Mucosa of descending colon (tissue), 3 donors: ENCODE measurements around the gene MYO18A. TPM values are rescaled to one million over a fixed set of nuclear protein-coding genes. Genes with fewer than 3 reads are reported as not detected.
A peak's percentile ranks its signal among the peaks of the same experiment; 100 is the strongest.

Experiments used
- ATAC-seq: fragments of 200-7000 bp; cut with Tn5 transposase; one replicate; pipeline ENCODE4 v1.9.1; 2020; ENCODE audit warnings: mild to moderate bottlenecking, moderate library complexity
- DNase-seq, 3 donors: peaks; one replicate each; pipeline ENCODE4 v3.0.0-alpha.2; 2020
- H3K36me3 ChIP-seq: fragments of 200-600 bp; one replicate; pipeline ENCODE4 v1.8.0; 2021; ENCODE audit warnings: low read depth, mild to moderate bottlenecking
- H3K4me1 ChIP-seq: fragments of 200-600 bp; one replicate; pipeline ENCODE4 v1.8.0; 2021; ENCODE audit warnings: low read depth, mild to moderate bottlenecking
- H3K4me3 ChIP-seq: fragments of 200-600 bp; one replicate; pipeline ENCODE4 v1.8.0; 2021; ENCODE audit warnings: mild to moderate bottlenecking
- H3K9me3 ChIP-seq: fragments of 200-600 bp; one replicate; pipeline ENCODE4 v1.8.0; 2021; ENCODE audit warnings: mild to moderate bottlenecking
- intact Hi-C, 2 donors: fragments of 100-400 bp; cut with DNase I in 1 of 2; cut with micrococcal nuclease in 1 of 2; formaldehyde crosslinking; loops; one replicate each; pipeline versions ENCODE4 v1.11.0 to v1.11.1; 2022; cut with DNase I, micrococcal nuclease
- total RNA-seq, 3 donors: library from RNA; stranded (reverse); fragmentation: NEBNext Ultra II Directional in 2 of 3; extraction: Animal tissue kit (Norgen Biotek cat#: 25700) in 2 of 3; gene quantifications; one replicate each; pipeline versions ENCODE4 v1.2.1 to v1.2.4, GENCODE V29; 2021 to 2023
- TF ChIP-seq, protein P1 (sequence below): fragments of 200-600 bp; IDR thresholded peaks from one replicate; pipeline ENCODE4 v1.8.0; 2022; ENCODE audit warnings: antibody characterized with exemption, mild to moderate bottlenecking
- donor health status: DM: no; HTN: no; CAD: no; lungs with moderate emphysema.
- donor health status: DM: no; HTN: no; CAD: no.
- donor health status: DM: no; HTN: yes; CAD: no.

Gene MYO18A
- total RNA-seq, 3 donors from 2014 or later, result 84.9 to 111 (median 93.3) TPM

DNA sequence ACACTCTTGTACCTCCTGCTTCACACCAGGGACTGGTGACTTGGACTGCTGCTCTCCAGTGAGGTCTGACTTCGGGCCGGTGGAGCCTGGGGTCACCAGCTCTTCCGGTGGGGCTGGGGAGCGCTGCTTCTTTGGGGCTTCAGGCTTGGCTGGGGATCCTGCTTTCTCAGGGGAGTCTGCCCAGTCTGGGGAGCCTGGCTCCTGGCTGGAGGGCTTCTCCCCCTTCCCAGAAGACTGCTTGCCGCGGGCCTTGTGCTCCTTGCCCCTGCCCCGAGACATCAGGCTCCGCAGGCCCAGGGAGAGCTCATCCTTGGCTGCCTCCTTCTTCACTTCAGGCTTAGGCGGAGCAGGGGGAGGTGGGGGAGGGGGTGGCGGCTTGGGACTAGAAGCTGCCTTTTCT is 52.4 kb downstream of the MYO18A start:
- no peak for DNase-seq
- ATAC-seq, result no peak
- intact Hi-C loops, result no loop called here
- Histone ChIP-seq H3K36me3 (no peaks in the 10 kb centered on the region), H3K4me1 (peaks cover 13% of the 10 kb centered on the region), H3K4me3 (no peak overlapping the region), H3K9me3 (no peaks in the 10 kb centered on the region)
- TF ChIP-seq, protein P1, sequence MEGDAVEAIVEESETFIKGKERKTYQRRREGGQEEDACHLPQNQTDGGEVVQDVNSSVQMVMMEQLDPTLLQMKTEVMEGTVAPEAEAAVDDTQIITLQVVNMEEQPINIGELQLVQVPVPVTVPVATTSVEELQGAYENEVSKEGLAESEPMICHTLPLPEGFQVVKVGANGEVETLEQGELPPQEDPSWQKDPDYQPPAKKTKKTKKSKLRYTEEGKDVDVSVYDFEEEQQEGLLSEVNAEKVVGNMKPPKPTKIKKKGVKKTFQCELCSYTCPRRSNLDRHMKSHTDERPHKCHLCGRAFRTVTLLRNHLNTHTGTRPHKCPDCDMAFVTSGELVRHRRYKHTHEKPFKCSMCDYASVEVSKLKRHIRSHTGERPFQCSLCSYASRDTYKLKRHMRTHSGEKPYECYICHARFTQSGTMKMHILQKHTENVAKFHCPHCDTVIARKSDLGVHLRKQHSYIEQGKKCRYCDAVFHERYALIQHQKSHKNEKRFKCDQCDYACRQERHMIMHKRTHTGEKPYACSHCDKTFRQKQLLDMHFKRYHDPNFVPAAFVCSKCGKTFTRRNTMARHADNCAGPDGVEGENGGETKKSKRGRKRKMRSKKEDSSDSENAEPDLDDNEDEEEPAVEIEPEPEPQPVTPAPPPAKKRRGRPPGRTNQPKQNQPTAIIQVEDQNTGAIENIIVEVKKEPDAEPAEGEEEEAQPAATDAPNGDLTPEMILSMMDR, result no peak

DNA sequence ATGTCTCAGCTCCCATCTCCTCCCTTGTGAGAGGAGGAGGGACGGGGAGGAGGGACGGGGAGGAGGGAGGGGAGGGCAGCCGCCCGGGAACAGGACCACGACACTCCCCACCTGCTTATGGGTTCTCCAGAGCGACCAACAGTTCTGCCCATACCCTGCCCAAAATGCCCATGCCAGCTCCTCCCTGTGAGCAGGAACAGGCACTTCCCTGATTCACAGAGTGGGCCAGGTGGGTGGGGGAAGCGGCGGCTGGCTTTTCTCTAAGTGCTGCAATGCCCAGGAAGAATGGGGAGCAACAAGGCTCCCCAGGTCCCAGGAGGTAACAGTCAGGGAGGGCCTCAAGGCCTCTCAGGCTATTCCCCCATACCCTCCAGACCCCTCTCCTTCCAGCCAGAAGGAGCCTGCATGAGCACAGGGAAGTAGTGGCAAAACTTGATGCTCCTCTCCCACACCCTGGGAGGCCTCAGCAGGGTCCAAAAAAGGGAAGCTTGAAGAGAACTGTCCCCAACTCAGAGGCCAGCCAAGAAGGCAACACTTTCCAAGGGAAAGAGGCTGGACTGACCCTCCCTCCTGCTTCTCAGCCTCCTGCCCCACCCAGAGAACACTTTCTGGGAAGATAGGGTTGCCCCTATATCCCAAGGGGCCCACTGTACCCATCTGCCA is 53.8 kb downstream of the MYO18A start:
- intact Hi-C loops, result no loop called here
- Histone ChIP-seq H3K36me3 (no peaks in the 10 kb centered on the region), H3K9me3 (no peaks in the 10 kb centered on the region), H3K4me3 (no peak overlapping the region), H3K4me1 (peaks cover 13% of the 10 kb centered on the region)
- TF ChIP-seq, protein P1, result no peak
- DNase-seq, result no peak
- ATAC-seq, result no peak

DNA sequence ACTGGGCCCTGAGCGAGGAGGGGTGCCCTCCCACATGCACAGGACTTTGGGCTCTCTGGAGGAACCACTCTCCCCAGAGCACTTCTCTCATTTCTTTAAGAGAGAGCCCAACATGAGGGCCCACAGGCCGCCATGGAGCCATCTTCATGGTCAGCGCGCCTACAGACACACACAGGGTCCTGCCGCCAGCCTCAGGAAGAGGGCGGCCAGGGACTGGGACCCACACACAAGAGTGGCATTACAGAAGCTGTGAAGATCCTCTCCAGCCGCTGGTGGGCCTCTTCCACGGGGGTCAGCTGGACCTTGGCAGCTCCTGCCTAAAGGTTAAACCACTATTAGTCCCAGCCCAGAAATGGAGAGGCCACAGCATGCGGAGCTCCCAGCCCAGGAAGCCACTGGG is 54.5 kb downstream of the MYO18A start:
- TF ChIP-seq, protein P1, result no peak
- intact Hi-C loops, result no loop called here
- peaks cover 13% of the 10 kb centered on the region for H3K4me1 ChIP-seq
- H3K9me3 ChIP-seq, result no peaks in the 10 kb centered on the region
- DNase-seq (no peak), ATAC-seq (no peak)
- no peaks in the 10 kb centered on the region for H3K36me3 ChIP-seq
- no peak overlapping the region for H3K4me3 ChIP-seq

DNA sequence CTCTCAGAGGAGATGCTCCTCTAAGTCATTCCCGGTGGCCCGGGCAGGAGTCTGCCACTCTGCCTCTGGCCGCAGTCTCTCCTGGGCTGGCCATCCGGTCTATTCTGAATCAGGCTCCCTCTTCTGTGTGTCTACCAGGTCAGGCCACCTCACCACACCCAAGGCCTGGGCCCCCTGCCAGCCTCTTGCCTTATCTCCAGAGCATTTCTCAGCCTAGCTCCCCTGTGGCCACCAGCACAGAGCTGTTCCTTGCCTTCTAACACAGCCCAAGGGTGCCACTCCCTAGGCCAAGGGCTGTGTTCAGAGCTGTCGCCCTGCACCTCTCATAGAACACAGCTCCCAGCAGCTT is 55.3 kb downstream of the MYO18A start:
- Histone ChIP-seq H3K4me1 (peaks cover 13% of the 10 kb centered on the region), H3K9me3 (no peaks in the 10 kb centered on the region), H3K36me3 (no peaks in the 10 kb centered on the region), H3K4me3 (no peak overlapping the region)
- DNase-seq (peak; percentile 84 to 87 (median 84)), ATAC-seq (peak; percentile 86)
- TF ChIP-seq, protein P1, result no peak
- intact Hi-C loops, result no loop called here

DNA sequence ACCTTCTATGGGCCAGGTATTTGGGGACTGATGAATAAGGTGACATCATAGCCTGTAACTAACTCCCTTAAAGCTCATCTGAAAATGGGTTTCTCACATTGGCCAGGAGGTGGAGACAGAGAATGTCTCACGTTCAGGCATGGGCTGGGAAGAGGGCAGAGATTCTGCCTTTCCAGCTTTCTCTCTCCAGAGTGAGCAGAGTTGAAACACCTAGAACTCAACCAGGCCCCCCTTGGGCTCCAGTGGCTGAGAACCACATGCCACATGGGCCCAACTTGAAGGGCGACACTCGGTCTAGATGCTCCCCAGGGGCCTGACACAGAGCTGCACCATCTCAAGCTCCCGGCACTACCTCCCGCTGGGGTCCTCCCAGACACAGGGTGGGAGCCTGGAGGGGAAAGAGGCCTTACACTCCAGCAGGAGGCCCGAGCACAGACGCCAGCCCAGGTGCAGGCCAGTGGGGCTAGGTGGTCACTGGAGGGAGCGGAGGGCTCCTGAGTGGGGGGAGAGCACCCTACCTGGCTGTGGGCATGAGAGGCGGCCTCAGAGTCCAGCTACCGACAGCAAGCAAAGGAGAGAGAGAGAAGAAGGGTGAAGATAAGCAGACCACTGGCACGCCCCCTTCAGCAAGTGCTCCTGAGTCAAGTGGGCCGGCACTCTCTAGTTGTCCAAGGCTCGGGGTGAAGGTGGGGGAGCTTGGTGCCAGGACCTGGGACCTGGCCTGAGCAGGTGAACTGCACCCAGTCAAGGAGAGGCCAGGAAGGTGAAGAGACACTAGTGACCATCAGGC is 55.9 kb downstream of the MYO18A start:
- Histone ChIP-seq H3K36me3 (no peaks in the 10 kb centered on the region), H3K4me1 (peaks cover 13% of the 10 kb centered on the region), H3K9me3 (no peaks in the 10 kb centered on the region), H3K4me3 (no peak overlapping the region)
- peak in 1 of 3 donors; percentile 45 for DNase-seq
- intact Hi-C loops, result no loop called here
- peak; percentile 71 for ATAC-seq
- TF ChIP-seq, protein P1, result no peak
